A549 treated with DMSO at 1 μM for 4 hours (cell line): Measurements from ENCODE around the gene PXYLP1. TPM values are rescaled to one million over a fixed set of nuclear protein-coding genes. Genes with fewer than 3 reads are reported as not detected.

Experiments used
- total RNA-seq: library from RNA; stranded (reverse); fragments of 200-300 nt; extraction: Qiagen RNA extraction; gene quantifications from 5 replicates; pipeline ENCODE4 v1.2.3, GENCODE V29; 2022; ENCODE audit warnings: low read depth

Gene PXYLP1, protein sequence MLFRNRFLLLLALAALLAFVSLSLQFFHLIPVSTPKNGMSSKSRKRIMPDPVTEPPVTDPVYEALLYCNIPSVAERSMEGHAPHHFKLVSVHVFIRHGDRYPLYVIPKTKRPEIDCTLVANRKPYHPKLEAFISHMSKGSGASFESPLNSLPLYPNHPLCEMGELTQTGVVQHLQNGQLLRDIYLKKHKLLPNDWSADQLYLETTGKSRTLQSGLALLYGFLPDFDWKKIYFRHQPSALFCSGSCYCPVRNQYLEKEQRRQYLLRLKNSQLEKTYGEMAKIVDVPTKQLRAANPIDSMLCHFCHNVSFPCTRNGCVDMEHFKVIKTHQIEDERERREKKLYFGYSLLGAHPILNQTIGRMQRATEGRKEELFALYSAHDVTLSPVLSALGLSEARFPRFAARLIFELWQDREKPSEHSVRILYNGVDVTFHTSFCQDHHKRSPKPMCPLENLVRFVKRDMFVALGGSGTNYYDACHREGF
- 9.7 to 14.0 TPM (median 12.2 TPM) in 5 replicates for total RNA-seq

DNA sequence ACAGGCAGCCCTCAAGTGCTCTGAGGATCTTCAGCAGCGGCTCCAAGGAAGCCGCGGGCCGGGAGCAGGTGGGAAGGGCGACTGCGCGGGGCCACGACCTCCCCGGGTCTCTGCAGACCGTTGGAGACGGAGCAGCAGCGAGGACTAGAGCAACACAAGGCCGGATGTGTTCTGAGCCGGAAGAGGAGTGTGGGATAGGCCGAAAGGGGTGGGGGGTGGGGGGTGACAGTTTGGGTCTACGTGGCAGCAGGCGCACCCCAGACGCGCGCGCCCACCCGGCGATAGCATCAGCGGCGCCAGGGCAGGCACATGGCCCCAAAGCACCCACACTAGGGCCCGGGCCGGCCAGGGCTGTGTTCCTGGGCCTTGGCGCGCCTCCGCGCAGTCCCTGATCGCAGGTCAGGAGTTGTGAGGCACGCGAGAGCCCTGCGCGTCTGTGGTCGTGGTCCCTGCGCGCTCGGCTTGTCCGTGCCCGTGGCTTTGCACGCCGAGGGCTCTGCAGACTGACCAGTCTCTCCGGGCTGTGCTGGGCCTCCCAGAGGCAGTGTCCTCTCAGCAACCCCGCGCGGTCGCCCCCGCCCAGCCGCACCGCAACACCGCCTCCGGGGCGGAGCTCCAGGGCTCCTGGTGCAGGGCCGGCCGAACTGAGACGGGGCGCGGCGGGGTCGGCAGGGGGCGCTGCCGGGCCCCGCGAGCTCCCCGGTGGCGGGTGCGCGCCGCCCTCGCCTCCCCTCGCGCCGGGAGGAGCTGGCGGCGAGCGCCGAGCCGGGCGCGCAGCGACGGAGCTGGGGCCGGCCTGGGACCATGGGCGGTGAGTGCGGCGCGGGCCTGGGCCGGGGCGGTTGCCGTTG, at the start of gene PXYLP1:
TSS of gene PXYLP1 (plus strand) at position 725 of the 851 bp plus-strand sequence. CDS start 28,351 bp downstream, outside the sequence.

Other genes starting within 250 kb of the PXYLP1 start
- 0.10 to 0.27 TPM (median 0.16 TPM) in 5 replicates for gene SPSB4, start 180.5 kb upstream of the PXYLP1 start, total RNA-seq
- gene ZBTB38, start 136.7 kb downstream of the PXYLP1 start, total RNA-seq: 70.2 to 108 TPM (median 97.2 TPM) in 5 replicates